ENCODE measurements around the gene SPRR2A. TPM values are rescaled to one million over a fixed set of nuclear protein-coding genes. Genes with fewer than 3 reads are reported as not detected.
"Not testable (repeated sequence)": the region's sequence is repeated elsewhere in the genome, so short reads cannot be mapped to it uniquely, and the experiment has no call there.

Gene SPRR2A
- not detected for total RNA-seq

GRCh38 chr1:153057375-153057774, at the start of gene SPRR2A:
Gene SPRR2A (minus strand): TSS chr1:153057512. CDS start chr1:153056735, 777 bp downstream.
- ATAC-seq (ENCODE audit: low read depth) (no peak), DNase-seq (no peak)
- no peak within 1 kb of the TSS for H3K4me3 Mint-ChIP-seq
- POLR2A ChIA-PET, result no interaction called here
- H3K9me3 Mint-ChIP-seq, result no peaks in the 10 kb centered on the region
- no peak within 1 kb of the TSS for H3K27ac Mint-ChIP-seq
- H3K36me3 Mint-ChIP-seq, result no peaks in the 10 kb centered on the region
- peaks cover 3% of the 10 kb centered on the region for H3K27me3 Mint-ChIP-seq
- H3K4me1 Mint-ChIP-seq, result no peaks in the 10 kb centered on the region

- Mint-ChIP-seq H3K9me3 (no peaks in the 10 kb centered on the region), H3K27me3 (peaks cover 6% of the 10 kb centered on the region), H3K4me1 (no peaks in the 10 kb centered on the region), H3K36me3 (no peaks in the 10 kb centered on the region), H3K4me3 (no peak overlapping the region), H3K27ac (no peak overlapping the region)
- DNase-seq (no peak), ATAC-seq (ENCODE audit: low read depth) (no peak)
- POLR2A ChIA-PET, result no interaction called here
Measured at GRCh38 chr1:153100245-153100644, 42.9 kb upstream of the SPRR2A start.

GRCh38 chr1:153099461-153100045, 42.2 kb upstream of the SPRR2A start:
- H3K27ac Mint-ChIP-seq, result no peak overlapping the region
- H3K9me3 Mint-ChIP-seq, result no peaks in the 10 kb centered on the region
- H3K36me3 Mint-ChIP-seq, result no peaks in the 10 kb centered on the region
- POLR2A ChIA-PET, result no interaction called here
- no peaks in the 10 kb centered on the region for H3K4me1 Mint-ChIP-seq
- no peak for DNase-seq
- H3K27me3 Mint-ChIP-seq, result peaks cover 6% of the 10 kb centered on the region
- no peak for ATAC-seq (ENCODE audit: low read depth)
- H3K4me3 Mint-ChIP-seq, result no peak overlapping the region

GRCh38 chr1:153095764-153096163, 38.5 kb upstream of the SPRR2A start:
- Mint-ChIP-seq H3K4me1 (no peaks in the 10 kb centered on the region), H3K4me3 (no peak overlapping the region), H3K27ac (no peak overlapping the region), H3K27me3 (peaks cover 4% of the 10 kb centered on the region), H3K36me3 (no peaks in the 10 kb centered on the region), H3K9me3 (no peaks in the 10 kb centered on the region)
- ATAC-seq (ENCODE audit: low read depth) (no peak), DNase-seq (no peak)
- POLR2A ChIA-PET, result no interaction called here

GRCh38 chr1:153094426-153094825, 37.1 kb upstream of the SPRR2A start, which contains the start of gene SPRR2E:
Gene SPRR2E (minus strand): TSS chr1:153094526. CDS start chr1:153093751, 775 bp downstream.
- Mint-ChIP-seq H3K27ac (no peak within 1 kb of the TSS), H3K27me3 (peaks cover 5% of the 10 kb centered on the region), H3K4me1 (no peaks in the 10 kb centered on the region), H3K36me3 (no peaks in the 10 kb centered on the region), H3K9me3 (no peaks in the 10 kb centered on the region), H3K4me3 (no peak within 1 kb of the TSS)
- DNase-seq, result no peak
- no peak for ATAC-seq (ENCODE audit: low read depth)
- POLR2A ChIA-PET, result no interaction called here

- H3K27me3 Mint-ChIP-seq, result peaks cover 5% of the 10 kb centered on the region
- no peak overlapping the region for H3K27ac Mint-ChIP-seq
- DNase-seq, result no peak
- POLR2A ChIA-PET, result no interaction called here
- H3K4me3 Mint-ChIP-seq, result no peak overlapping the region
- H3K9me3 Mint-ChIP-seq, result no peaks in the 10 kb centered on the region
- no peak for ATAC-seq (ENCODE audit: low read depth)
- H3K36me3 Mint-ChIP-seq, result no peaks in the 10 kb centered on the region
- H3K4me1 Mint-ChIP-seq, result no peaks in the 10 kb centered on the region
Measured at GRCh38 chr1:153087652-153088051, 30.3 kb upstream of the SPRR2A start.

GRCh38 chr1:153081736-153082135, 24.4 kb upstream of the SPRR2A start:
- DNase-seq (no peak), ATAC-seq (ENCODE audit: low read depth) (no peak)
- POLR2A ChIA-PET, result no interaction called here
- no peaks in the 10 kb centered on the region for H3K4me1 Mint-ChIP-seq
- H3K27ac Mint-ChIP-seq, result no peak overlapping the region
- no peak overlapping the region for H3K4me3 Mint-ChIP-seq
- peaks cover 4% of the 10 kb centered on the region for H3K27me3 Mint-ChIP-seq
- H3K36me3 Mint-ChIP-seq, result no peaks in the 10 kb centered on the region
- H3K9me3 Mint-ChIP-seq, result peaks cover 2% of the 10 kb centered on the region

- H3K4me3 Mint-ChIP-seq, result no peak overlapping the region
- ATAC-seq (ENCODE audit: low read depth), result no peak
- no peak for DNase-seq
- no peaks in the 10 kb centered on the region for H3K4me1 Mint-ChIP-seq
- no peaks in the 10 kb centered on the region for H3K36me3 Mint-ChIP-seq
- no peaks in the 10 kb centered on the region for H3K9me3 Mint-ChIP-seq
- H3K27ac Mint-ChIP-seq, result no peak overlapping the region
- POLR2A ChIA-PET, result no interaction called here
- H3K27me3 Mint-ChIP-seq, result peaks cover 9% of the 10 kb centered on the region
Measured at GRCh38 chr1:153072806-153073726, 15.8 kb upstream of the SPRR2A start.

- Mint-ChIP-seq H3K9me3 (no peaks in the 10 kb centered on the region), H3K4me1 (no peaks in the 10 kb centered on the region), H3K27me3 (peaks cover 12% of the 10 kb centered on the region), H3K36me3 (no peaks in the 10 kb centered on the region), H3K27ac (no peak within 1 kb of the TSS), H3K4me3 (no peak within 1 kb of the TSS)
- no peak for DNase-seq
- no peak for ATAC-seq (ENCODE audit: low read depth)
- POLR2A ChIA-PET, result no interaction called here
Measured at GRCh38 chr1:153071511-153071910, 14.2 kb upstream of the SPRR2A start, which contains the start of gene SPRR2B. Gene SPRR2B (minus strand): TSS chr1:153071611. CDS start chr1:153070839, 772 bp downstream.

GRCh38 chr1:153070243-153070642, 12.9 kb upstream of the SPRR2A start:
- DNase-seq, result no peak
- Mint-ChIP-seq H3K9me3 (no peaks in the 10 kb centered on the region), H3K27me3 (peaks cover 16% of the 10 kb centered on the region), H3K27ac (no peak overlapping the region), H3K4me3 (no peak overlapping the region), H3K4me1 (no peaks in the 10 kb centered on the region), H3K36me3 (no peaks in the 10 kb centered on the region)
- POLR2A ChIA-PET, result no interaction called here
- ATAC-seq (ENCODE audit: low read depth), result no peak

- POLR2A ChIA-PET, result no interaction called here
- no peak for ATAC-seq (ENCODE audit: low read depth)
Measured at GRCh38 chr1:153058826-153059784, 1.8 kb upstream of the SPRR2A start.

GRCh38 chr1:153058154-153058553, 842 bp upstream of the SPRR2A start:
- H3K27me3 Mint-ChIP-seq, result peaks cover 4% of the 10 kb centered on the region
- no peaks in the 10 kb centered on the region for H3K4me1 Mint-ChIP-seq
- DNase-seq (no peak), ATAC-seq (ENCODE audit: low read depth) (no peak)
- H3K36me3 Mint-ChIP-seq, result no peaks in the 10 kb centered on the region
- H3K27ac Mint-ChIP-seq, result no peak overlapping the region
- POLR2A ChIA-PET, result no interaction called here
- no peak overlapping the region for H3K4me3 Mint-ChIP-seq
- no peaks in the 10 kb centered on the region for H3K9me3 Mint-ChIP-seq

More at GRCh38 chr1:153058826-153059784, 1.8 kb upstream of the SPRR2A start:
- Mint-ChIP-seq H3K9me3 (no peaks in the 10 kb centered on the region), H3K27me3 (peaks cover 4% of the 10 kb centered on the region), H3K4me3 (no peak overlapping the region), H3K4me1 (no peaks in the 10 kb centered on the region), H3K27ac (no peak overlapping the region), H3K36me3 (no peaks in the 10 kb centered on the region)
- no peak for DNase-seq

- H3K27me3 Mint-ChIP-seq; ATAC-seq (ENCODE audit: low read depth); H3K27ac Mint-ChIP-seq; H3K9me3 Mint-ChIP-seq; DNase-seq; H3K4me1 Mint-ChIP-seq; H3K4me3 Mint-ChIP-seq; POLR2A ChIA-PET; H3K36me3 Mint-ChIP-seq: not testable (repeated sequence)
Measured at GRCh38 chr1:153056111-153056510, 1.2 kb downstream of the SPRR2A start.

Data from activated naive CD8-positive, alpha-beta T cell treated with anti-CD3 and anti-CD28 coated beads, Interleukin-2, amount 10 ng/mL, durations not matched to agents 7 days and 5 days (primary cell).